Gastroesophageal sphincter (tissue), 3 donors: ENCODE measurements around the gene ME2.

Experiments
- CTCF ChIP-seq, 4 experiments: fragments of 200-600 bp in 2 of 4; fragments of 450-650 bp in 2 of 4; sonication (generic) in 1 of 4; IDR thresholded peaks; one replicate each; pipeline ENCODE4 v1.5.1; 2017 to 2019; ENCODE audit warnings: antibody characterized with exemption in 4 of 4, mild to moderate bottlenecking in 2 of 4, moderate library complexity in 2 of 4
- EP300 ChIP-seq: sonication (generic); formaldehyde crosslinking; IDR thresholded peaks from one replicate; pipeline ENCODE4 v1.6.1; 2017; ENCODE audit warnings: antibody characterized with exemption, mild to moderate bottlenecking
- POLR2A ChIP-seq, 2 donors: fragments of 450-650 bp; IDR thresholded peaks; one replicate each; pipeline ENCODE4 v1.6.1; 2017; ENCODE audit warnings: antibody characterized with exemption in 2 of 2, mild to moderate bottlenecking in 2 of 2, moderate library complexity in 1 of 2
- POLR2AphosphoS5 ChIP-seq: sonication (generic); formaldehyde crosslinking; IDR thresholded peaks from one replicate; pipeline ENCODE4 v1.6.1; 2017; ENCODE audit warnings: antibody characterized with exemption

GRCh38 chr18:50992351-50992762 lies 113.4 kb downstream of the ME2 start:
- TF ChIP-seq CTCF (IDR thresholded peaks at IDR 0.05), result no peak
- no peak for TF ChIP-seq EP300
- TF ChIP-seq POLR2A (IDR thresholded peaks at IDR 0.05), result no peak
- no peak for TF ChIP-seq POLR2AphosphoS5
